Left ventricle myocardium inferior (tissue), 1 donor: ENCODE results near the gene MIB1. TPM values are rescaled to one million over a fixed set of nuclear protein-coding genes. Genes with fewer than 3 reads are reported as not detected.
A peak's percentile ranks its signal among the peaks of the same experiment; 100 is the strongest.

Source experiments
- DNase-seq: peaks from one replicate; pipeline ENCODE4 v3.0.0-alpha.2; 2020
- H3K27ac ChIP-seq: fragments of 200-600 bp; replicated peaks from 2 replicates; pipeline ENCODE4 v1.8.0; 2021
- H3K27me3 ChIP-seq: fragments of 200-600 bp; 2 replicates; pipeline ENCODE4 v1.8.0; 2021; ENCODE audit warnings: low read depth
- H3K36me3 ChIP-seq: fragments of 200-600 bp; 2 replicates; pipeline ENCODE4 v1.8.0; 2021
- H3K4me1 ChIP-seq: fragments of 200-600 bp; 2 replicates; pipeline ENCODE4 v1.8.0; 2021
- H3K4me3 ChIP-seq: fragments of 200-600 bp; 2 replicates; pipeline ENCODE4 v1.8.0; 2021; ENCODE audit warnings: mild to moderate bottlenecking, moderate library complexity
- H3K9me3 ChIP-seq: fragments of 200-600 bp; replicated peaks from 2 replicates; pipeline ENCODE4 v1.8.0; 2021
- CTCF ChIP-seq: fragments of 200-600 bp; IDR thresholded peaks from 2 replicates; pipeline ENCODE4 v1.8.0; 2021; ENCODE audit warnings: antibody characterized with exemption, mild to moderate bottlenecking, borderline replicate concordance
- intact Hi-C: fragments of 100-400 bp; cut with micrococcal nuclease; formaldehyde crosslinking; loops from one replicate; pipeline ENCODE4 v1.11.0; 2022
- total RNA-seq: library from RNA; stranded (reverse); fragmentation: NEBNext Ultra II Directional; extraction: Animal tissue kit (Norgen Biotek cat#: 25700); gene quantifications from one replicate; pipeline ENCODE4 v1.2.1, GENCODE V29; 2021
- donor health status: DM: no; HTN: yes; CAD: no; lungs with severe emphysema.

Gene MIB1
- total RNA-seq, 1 donor from 2014 or later, result 19.5 TPM

- no peaks in the 10 kb centered on the region for H3K27me3 ChIP-seq
- no peak for DNase-seq
- TF ChIP-seq CTCF, result no peak
Observed at GRCh38 chr18:21741312-21741561, 645 bp downstream of the MIB1 start.

GRCh38 chr18:21741562-21742314 lies 1.1 kb downstream of the MIB1 start:
- intact Hi-C loops, result no loop called here
- peak; percentile 37 for DNase-seq
- Histone ChIP-seq H3K27ac (peak overlapping the region; percentile 98), H3K9me3 (peaks cover 7% of the 10 kb centered on the region), H3K4me3 (peak overlapping the region; percentile 97), H3K4me1 (peaks cover 53% of the 10 kb centered on the region), H3K36me3 (no peaks in the 10 kb centered on the region), H3K27me3 (no peaks in the 10 kb centered on the region)
- TF ChIP-seq CTCF, result no peak

More at GRCh38 chr18:21741312-21741561, 645 bp downstream of the MIB1 start:
- intact Hi-C loops, result no loop called here
- Histone ChIP-seq H3K9me3 (peaks cover 8% of the 10 kb centered on the region), H3K4me3 (peak overlapping the region; percentile 97), H3K36me3 (no peaks in the 10 kb centered on the region), H3K27ac (peak overlapping the region; percentile 98), H3K4me1 (peaks cover 48% of the 10 kb centered on the region)

- Histone ChIP-seq H3K27ac (no peak overlapping the region), H3K27me3 (no peaks in the 10 kb centered on the region), H3K4me3 (peak overlapping the region; percentile 97), H3K36me3 (no peaks in the 10 kb centered on the region), H3K9me3 (peaks cover under 1% of the 10 kb centered on the region), H3K4me1 (peaks cover 58% of the 10 kb centered on the region)
- intact Hi-C loops, result no loop called here
- DNase-seq, result no peak
- no peak for TF ChIP-seq CTCF
Observed at GRCh38 chr18:21742315-21742687, 1.7 kb downstream of the MIB1 start.

- Histone ChIP-seq H3K27me3 (no peaks in the 10 kb centered on the region), H3K36me3 (no peaks in the 10 kb centered on the region), H3K27ac (no peak overlapping the region), H3K4me1 (peaks cover 66% of the 10 kb centered on the region), H3K9me3 (no peaks in the 10 kb centered on the region), H3K4me3 (peak overlapping the region; percentile 97)
- intact Hi-C loops, result no loop called here
- TF ChIP-seq CTCF, result no peak
- no peak for DNase-seq
Observed at GRCh38 chr18:21743166-21743832, 2.7 kb downstream of the MIB1 start.

GRCh38 chr18:21745231-21745630 lies 4.6 kb downstream of the MIB1 start:
- no peak for TF ChIP-seq CTCF

More at GRCh38 chr18:21745231-21745630, 4.6 kb downstream of the MIB1 start:
- no peak overlapping the region for H3K4me3 ChIP-seq
- H3K27ac ChIP-seq, result no peak overlapping the region
- peaks cover 58% of the 10 kb centered on the region for H3K4me1 ChIP-seq
- intact Hi-C loops, result no loop called here
- no peaks in the 10 kb centered on the region for H3K9me3 ChIP-seq
- no peaks in the 10 kb centered on the region for H3K36me3 ChIP-seq
- no peaks in the 10 kb centered on the region for H3K27me3 ChIP-seq
- no peak for DNase-seq
